GM21423 (cell line): ENCODE results near the gene GPR26.

Source experiments
- ATAC-seq: cut with Tn5 transposase; IDR thresholded peaks from one replicate; pipeline ENCODE4 v1.9.1; 2021; ENCODE audit warnings: mild to moderate bottlenecking, moderate library complexity; ENCODE audit not compliant: unreplicated experiment

Gene GPR26

DNA sequence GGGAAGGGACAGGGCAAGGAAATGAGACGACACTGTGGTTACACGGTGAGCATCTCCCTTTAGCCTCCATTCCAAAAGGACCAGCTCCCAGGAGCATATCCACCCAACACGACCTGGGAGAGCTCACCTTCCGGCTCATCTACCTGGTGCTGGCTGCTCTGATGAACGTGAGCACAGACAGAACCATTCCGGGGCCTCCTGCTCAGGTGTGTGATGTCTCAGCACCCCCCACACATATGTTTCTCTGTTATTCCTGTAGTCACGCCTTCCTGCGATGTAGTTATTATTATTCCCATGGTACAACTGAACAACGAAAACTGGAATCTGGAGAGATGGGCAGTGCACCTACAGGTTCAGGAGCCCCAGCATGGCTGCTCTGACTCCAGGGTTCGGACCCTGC, 20.5 kb upstream of the GPR26 start:
- ATAC-seq = no peak

DNA sequence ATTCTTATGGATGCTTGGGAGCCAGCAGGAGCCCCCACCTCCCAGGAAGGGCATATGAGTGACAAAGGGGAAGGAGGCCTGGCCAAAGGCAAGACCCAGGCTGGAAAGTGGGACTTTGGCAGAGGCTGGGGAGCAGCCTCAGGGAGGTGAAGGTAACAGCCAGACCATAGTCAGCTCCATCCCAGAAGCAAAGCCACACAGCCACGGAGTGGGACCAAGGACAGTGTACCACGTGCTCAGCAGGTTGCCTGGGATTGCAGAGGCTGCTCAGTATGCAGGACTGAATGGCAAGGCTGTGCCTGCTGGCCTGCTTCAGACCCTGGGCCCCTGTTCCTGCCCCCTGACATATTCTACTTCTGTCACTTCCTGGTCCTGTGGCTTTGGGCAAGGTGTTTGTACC, 17.6 kb upstream of the GPR26 start:
- no peak for ATAC-seq

GRCh38 chr10:123649676-123650075, 16.5 kb upstream of the GPR26 start:
- ATAC-seq = no peak

- no peak for ATAC-seq
Measured at GRCh38 chr10:123651421-123652047, 14.6 kb upstream of the GPR26 start.

DNA sequence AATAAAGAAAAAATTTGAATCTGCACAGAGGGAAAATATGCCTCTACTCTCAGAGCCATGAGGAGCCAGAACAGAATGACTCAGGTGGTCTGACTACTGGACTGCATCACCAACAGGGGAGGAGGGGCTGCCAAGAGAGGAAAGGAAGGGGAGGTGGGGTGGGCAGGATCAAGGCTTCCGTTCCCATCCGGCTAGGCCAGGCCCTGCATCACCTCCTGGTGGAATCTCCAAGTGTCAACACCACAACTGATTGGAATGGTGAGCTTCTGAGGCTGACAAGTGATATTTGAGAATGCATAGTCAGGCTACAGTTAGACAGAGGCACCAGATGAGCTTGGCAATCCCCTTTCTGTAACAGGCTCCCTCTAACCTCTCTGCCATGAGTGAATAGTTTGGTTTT, 10.4 kb upstream of the GPR26 start:
- ATAC-seq = no peak

- ATAC-seq = no peak
Measured at GRCh38 chr10:123663522-123663921, 2.6 kb upstream of the GPR26 start.

DNA sequence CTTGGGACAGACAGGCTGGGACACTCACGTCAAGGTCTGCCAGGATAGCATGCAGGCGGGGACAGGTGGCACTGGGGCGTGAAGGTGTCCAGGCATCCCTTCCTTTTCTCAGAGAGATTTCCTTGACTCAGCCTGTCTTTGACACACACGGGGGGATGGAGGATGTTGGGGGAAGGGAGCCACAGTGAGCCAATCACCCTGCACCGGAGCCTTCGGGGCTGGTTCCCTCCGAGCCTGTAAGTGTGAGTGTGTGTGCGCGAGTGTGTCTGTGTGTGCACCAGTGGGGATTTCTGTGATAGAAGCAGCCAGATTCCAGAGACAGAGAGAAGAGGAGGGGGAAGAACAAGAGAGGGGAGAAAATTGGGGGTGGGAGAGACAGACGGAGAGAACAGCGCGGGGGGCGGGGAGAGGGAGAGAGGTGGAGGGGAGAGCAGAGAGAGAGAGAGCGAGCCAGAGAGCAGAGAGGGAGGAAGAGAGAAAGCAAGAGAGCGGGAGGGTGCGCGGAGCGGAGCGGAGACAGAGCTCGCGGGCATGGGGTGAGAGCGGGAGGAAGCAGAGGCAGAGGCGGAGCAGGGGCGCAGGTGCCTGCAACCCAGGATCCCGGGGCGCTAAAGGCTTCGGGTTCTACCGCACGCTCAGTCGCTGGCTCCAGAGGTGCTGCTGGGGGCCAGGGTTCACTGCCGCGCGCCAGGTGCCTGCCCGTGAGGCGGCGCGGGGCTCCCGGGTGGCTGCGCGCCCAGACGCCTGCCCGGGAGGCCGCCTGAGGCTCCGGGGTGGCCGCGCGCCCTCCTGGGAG, 466 bp upstream of the GPR26 start:
- no peak for ATAC-seq

DNA sequence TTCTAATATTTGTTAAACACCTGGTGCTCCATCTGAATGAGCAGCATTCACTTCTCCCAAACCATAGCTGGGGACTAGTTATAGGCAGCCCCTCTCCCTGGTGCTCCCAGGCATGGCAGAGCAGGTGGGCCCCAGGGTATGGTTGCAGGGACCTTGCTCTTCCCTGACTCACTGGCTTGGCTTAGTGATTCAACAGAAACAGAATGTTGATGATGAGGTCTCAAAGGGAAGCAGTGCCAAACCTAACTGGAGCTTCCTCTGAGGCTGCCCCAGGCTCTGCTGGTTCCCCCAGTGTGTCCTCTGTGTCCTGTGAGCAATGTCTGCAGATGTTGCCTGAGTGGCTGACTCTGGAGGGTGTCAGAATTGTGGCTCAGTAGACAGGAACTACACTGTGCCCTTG, 3.7 kb downstream of the GPR26 start:
- no peak for ATAC-seq

- ATAC-seq = no peak
Measured at GRCh38 chr10:123673198-123673597, 7.0 kb downstream of the GPR26 start.

DNA sequence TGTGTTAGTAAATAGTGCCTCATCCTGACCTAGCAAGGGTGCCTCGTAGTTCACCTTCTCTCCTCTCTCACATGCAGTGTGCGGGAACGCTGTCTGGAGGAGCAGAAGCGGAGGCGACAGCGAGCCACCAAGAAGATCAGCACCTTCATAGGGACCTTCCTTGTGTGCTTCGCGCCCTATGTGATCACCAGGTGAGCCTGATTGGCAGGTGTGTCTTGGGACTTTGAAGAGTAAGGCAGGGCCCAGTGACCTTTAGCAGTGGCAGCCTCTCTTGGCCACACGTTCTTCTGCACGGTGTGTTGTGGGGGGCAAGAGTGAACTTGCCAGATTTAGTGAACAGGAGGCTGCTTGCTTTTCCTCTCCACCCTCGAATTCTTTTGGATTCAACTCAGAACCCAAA, 8.6 kb downstream of the GPR26 start:
- no peak for ATAC-seq

DNA sequence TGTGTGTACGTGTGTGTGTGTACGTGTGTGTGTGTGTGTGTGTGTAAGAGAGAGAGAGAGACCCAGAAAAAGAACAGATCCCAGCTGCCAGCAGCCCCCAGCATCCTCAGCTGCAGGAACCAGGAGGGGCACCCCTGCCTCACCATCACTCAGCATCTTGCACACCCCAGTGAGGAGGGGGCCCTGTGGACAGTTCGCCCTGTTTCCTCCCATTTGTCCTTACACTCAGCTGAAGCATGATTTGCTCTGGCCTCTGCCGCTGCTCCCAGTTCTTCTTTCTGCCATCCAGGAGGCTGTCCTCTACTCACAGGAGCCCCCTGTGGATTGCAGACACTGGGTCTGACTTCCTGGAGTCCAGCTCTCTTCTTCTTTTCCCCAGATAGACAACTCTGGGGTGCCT, 9.7 kb downstream of the GPR26 start:
- ATAC-seq = no peak

DNA sequence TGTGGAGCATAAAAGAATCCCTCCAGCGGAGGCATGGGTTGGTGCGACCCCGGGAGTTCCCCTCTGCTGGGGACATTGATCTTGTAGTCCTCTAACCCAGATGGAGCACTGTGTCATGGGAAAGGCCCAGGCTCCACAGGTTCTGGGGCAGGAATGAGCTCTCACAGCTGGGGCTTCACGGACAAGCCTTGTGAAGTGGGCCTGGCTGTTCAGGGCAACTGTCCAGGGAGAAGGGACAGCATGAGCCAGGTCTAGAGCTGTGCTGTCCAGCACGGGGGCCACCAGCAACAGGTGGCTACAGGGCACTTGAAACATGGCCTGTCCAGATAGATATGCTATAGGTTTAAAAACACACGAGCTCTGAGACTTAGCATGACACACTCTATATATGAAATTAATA, 11.4 kb downstream of the GPR26 start:
- ATAC-seq = no peak

DNA sequence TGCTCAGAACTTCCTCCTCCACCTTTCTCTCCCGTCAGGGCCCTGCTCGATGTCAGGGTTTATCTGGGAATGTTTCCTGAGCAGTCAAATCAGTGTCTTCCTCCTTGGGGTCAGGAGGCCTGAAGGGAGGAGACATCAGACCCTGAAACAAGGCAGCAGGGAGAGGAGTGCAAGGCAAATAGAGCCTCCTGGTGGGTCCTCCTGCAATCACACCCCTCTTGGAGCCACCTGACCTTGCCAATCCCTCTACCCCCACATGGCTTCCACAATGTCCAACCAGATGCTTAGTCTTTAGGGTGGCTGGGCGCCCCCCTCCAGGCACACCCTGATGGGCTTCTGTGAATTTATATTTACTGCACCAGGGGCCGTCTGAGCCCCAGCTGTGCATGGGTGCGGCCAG, 12.2 kb downstream of the GPR26 start:
- no peak for ATAC-seq

DNA sequence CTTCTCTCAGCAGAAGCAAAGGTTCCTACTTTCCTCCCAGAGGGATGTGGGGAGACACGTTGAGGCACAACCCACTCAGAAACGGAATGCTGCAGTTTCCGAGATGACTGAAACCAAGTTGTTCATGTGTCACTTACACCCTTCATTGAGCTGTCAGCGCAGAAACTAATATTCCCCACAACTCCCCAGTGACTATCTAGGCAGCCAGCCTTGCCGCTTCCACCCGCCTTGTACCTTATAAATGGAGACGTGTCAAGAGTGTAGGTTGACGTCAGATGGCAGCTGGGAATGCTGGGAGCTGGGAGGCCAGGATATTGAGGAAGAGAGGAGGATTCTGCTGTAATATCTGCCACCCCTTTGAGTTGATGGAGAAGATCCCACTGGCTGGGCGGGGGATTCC, 15.1 kb downstream of the GPR26 start:
- no peak for ATAC-seq

GRCh38 chr10:123682477-123682876, 16.3 kb downstream of the GPR26 start:
- ATAC-seq = no peak

DNA sequence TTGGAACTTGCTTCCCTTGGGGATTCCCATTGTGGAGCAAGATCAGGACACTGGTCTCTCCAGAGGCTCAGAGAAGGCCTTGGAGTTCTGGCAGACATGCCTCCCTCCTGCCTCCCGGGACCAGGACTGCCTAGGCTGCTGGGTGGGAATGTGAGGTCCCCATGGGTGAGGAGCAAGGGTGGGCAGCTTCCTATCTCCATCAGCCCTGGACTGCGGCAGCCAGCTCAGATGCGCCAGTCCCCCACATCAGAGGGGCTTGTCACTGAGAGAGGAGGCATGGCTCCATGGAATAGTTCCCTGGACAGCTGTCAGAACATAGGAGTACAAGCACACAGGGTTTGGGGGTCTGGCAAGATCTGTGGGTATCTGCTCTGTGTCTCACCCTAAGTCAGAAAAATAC, 17.3 kb downstream of the GPR26 start:
- no peak for ATAC-seq

DNA sequence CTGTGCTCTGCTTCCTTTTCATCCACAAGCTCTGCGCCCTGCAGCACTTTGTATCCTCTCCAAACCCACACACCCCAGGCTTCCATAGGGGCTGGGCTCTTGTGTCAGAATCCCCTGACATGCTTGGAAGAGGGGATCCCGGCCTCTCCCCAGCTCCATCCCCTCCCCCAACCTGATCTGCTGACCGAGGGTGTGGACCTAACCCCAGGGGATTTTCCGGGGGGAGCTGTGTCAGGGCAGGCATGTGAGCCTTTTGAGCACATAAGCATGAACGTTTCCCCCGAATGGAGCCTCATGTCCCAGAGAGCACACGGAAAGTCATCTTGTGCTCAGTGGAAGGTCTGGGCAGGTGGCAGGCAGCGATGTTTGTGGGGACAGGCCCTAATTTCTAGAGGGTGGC, 17.7 kb downstream of the GPR26 start:
- no peak for ATAC-seq

GRCh38 chr10:123685260-123685659, 19.1 kb downstream of the GPR26 start:
- no peak for ATAC-seq

GRCh38 chr10:123687758-123688157, 21.6 kb downstream of the GPR26 start:
- no peak for ATAC-seq

DNA sequence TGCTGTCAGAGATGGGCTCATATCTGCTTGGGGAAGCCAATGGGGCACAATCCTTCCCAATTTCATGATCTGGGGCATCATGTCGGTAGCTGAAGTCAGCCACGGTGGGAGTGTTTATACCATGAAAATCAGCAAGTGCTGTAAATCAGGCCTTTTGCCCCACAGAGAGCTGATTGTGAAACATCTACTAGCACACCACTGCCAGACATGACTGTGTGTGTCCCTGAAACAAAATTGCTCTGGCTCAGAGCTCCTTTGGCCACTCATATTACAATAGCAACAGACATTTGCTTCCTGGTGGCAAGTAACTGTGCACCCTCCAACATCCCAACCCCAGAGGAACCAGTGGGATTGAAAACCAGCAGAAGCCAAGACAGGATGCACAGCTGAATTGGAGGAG, 23.7 kb downstream of the GPR26 start:
- no peak for ATAC-seq

DNA sequence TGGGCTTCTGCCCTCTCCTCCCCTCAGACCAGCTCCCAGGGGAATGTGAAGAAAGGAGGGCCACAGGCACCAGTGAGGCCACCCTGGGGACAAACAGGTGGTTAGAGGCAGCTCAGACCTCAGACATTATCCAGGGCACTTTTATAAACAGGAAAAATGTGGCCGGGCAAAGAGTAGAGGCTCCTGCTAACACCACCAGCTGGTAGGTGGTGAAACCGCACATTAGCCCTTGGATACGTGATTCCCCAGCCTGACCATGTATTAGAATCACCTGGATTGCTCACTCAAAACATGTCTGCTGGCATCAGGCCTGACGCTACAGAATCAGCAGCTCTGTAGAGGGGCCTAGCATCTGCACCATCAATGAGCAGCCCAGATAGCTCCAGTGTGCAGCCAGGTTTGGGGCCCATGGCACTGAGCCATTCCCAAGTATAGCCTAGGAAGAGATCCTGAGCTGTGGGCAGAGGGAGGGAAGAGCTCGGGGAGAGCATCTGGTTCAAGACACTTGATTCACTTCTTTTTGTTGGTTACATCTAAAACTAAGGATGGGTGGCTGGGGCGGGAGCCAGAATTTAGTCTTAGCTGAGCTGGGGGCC, 37.1 kb downstream of the GPR26 start:
- ATAC-seq = no peak

DNA sequence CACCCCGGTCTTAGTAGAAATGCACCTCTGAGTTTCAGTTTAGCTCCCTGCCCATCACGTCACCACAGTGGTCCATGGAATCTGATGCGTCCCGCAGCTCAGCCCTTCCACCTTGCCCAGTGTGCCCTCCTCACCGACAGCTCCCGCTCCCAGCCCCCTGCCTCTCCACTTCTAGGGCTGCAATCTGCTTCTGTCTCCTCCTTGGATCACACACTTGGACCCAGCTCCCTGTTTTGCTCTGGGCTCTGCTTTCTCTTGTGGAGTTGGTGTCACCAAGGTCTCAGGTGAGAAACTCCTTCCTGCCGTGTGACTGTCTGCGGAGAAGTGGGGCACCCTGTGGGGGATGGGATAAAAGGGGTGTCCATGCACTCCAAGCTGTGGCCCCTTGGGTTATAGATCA, 37.9 kb downstream of the GPR26 start:
- ATAC-seq = no peak
